GDM1 (cell line): ENCODE data around the gene FBXL20.
"Not testable (repeated sequence)": the region's sequence is repeated elsewhere in the genome, so short reads cannot be mapped to it uniquely, and the experiment has no call there.

Source experiments
- DNase-seq: peaks from one replicate; lab custom pipeline; 2025; lab: John Stamatoyannopoulos, UW

FBXL20 gene

GRCh38 chr17:39401412-39402243 is at the start of gene FBXL20:
FBXL20 (minus strand) TSS chr17:39401626; CDS start chr17:39401402, 224 bp downstream.
- peak; percentile 78 for DNase-seq

GRCh38 chr17:39450847-39451581 is 49.6 kb upstream of the FBXL20 start, which contains the start of gene MED1:
MED1 (minus strand) TSS chr17:39451263; CDS start chr17:39451062, 201 bp downstream.
- peak; percentile 96 for DNase-seq

- no peak for DNase-seq
Measured at GRCh38 chr17:39450051-39450450, 48.6 kb upstream of the FBXL20 start.

GRCh38 chr17:39447561-39447960 is 46.1 kb upstream of the FBXL20 start:
- DNase-seq: no peak

- no peak for DNase-seq
Measured at GRCh38 chr17:39443326-39443725, 41.9 kb upstream of the FBXL20 start.

GRCh38 chr17:39439868-39440267 is 38.4 kb upstream of the FBXL20 start:
- DNase-seq: not testable (repeated sequence)

GRCh38 chr17:39429600-39429999 is 28.2 kb upstream of the FBXL20 start:
- no peak for DNase-seq

- DNase-seq: no peak
Measured at GRCh38 chr17:39416141-39416540, 14.7 kb upstream of the FBXL20 start.

GRCh38 chr17:39410279-39410678 is 8.9 kb upstream of the FBXL20 start:
- DNase-seq: no peak

- DNase-seq: no peak
Measured at GRCh38 chr17:39408360-39408759, 6.9 kb upstream of the FBXL20 start.

- DNase-seq: no peak
Measured at GRCh38 chr17:39406951-39407350, 5.5 kb upstream of the FBXL20 start.

- no peak for DNase-seq
Measured at GRCh38 chr17:39405436-39405835, 4.0 kb upstream of the FBXL20 start.

GRCh38 chr17:39404542-39405378 is 3.3 kb upstream of the FBXL20 start:
- DNase-seq: no peak

GRCh38 chr17:39402890-39403605 is 1.6 kb upstream of the FBXL20 start:
- DNase-seq: no peak

- peak; percentile 87 for DNase-seq
Measured at GRCh38 chr17:39402244-39402889, 941 bp upstream of the FBXL20 start.

- no peak for DNase-seq
Measured at GRCh38 chr17:39400547-39401411, 647 bp downstream of the FBXL20 start.

GRCh38 chr17:39399791-39400190 is 1.6 kb downstream of the FBXL20 start:
- no peak for DNase-seq

- DNase-seq: no peak
Measured at GRCh38 chr17:39393736-39394135, 7.7 kb downstream of the FBXL20 start.

GRCh38 chr17:39391448-39391847 is 10.0 kb downstream of the FBXL20 start:
- no peak for DNase-seq

GRCh38 chr17:39385040-39385439 is 16.4 kb downstream of the FBXL20 start:
- DNase-seq: no peak
